ENCODE measurements around the gene EPS8L2.

Gene EPS8L2

DNA sequence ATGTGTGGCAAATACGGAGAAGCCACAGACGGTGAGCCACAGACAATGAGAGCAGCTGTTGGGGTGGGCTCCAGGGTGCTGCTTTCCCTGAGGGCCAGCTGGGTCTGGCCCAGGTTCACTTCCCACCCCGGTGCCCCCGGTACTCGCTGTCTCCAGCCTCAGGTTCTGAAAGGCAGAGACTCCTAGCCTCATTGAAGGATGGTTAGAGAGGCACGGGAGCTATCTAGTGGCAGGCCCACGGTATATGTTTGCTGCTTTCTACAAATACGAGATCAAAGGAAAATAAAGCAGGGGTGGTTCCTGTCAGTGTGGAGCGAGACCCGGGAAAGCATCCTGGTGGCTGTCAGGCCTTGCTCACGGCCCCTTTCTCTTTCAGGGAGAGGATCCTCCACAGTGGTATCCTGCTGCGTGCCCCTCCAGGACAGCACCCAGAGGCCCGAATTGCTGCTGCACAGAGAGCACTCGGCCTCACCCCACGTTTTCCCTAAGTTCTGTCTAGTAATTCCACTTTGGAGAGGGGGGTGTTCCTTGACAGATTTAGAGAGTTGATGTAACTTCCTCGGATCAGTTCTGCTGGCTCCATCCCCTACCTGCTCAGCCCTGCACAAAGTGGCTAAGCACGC lies 7.4 kb upstream of the EPS8L2 start:
- DNase-seq (ENCODE audit: extremely low read depth, low read depth) = no peak
- no peak overlapping the region for H3K4me3 ChIP-seq (replicated peaks; ENCODE audit: low read depth, low read length)
- TF ChIP-seq, protein P1, sequence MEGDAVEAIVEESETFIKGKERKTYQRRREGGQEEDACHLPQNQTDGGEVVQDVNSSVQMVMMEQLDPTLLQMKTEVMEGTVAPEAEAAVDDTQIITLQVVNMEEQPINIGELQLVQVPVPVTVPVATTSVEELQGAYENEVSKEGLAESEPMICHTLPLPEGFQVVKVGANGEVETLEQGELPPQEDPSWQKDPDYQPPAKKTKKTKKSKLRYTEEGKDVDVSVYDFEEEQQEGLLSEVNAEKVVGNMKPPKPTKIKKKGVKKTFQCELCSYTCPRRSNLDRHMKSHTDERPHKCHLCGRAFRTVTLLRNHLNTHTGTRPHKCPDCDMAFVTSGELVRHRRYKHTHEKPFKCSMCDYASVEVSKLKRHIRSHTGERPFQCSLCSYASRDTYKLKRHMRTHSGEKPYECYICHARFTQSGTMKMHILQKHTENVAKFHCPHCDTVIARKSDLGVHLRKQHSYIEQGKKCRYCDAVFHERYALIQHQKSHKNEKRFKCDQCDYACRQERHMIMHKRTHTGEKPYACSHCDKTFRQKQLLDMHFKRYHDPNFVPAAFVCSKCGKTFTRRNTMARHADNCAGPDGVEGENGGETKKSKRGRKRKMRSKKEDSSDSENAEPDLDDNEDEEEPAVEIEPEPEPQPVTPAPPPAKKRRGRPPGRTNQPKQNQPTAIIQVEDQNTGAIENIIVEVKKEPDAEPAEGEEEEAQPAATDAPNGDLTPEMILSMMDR (IDR thresholded peaks at IDR 0.05; ENCODE audit: low read depth, low read length, missing control alignments) = no peak

DNA sequence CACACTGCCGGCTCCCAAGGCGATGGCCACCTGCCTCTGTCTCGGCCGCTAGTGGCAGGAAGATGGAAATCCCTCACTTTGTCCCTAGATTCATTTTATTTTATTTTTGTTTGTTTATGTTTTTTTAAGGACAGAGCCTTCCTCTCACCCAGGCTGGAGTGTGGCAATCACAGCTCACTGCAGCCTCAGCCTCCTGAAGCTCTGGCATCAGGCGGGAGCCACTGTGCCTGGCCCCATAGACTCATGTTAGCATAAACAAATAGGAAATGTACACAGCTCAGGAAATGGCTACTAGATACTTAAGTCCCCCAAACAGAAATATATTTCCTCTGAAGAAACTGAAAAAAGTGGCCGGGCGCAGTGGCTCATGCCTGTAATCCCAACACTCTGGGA lies 6.9 kb upstream of the EPS8L2 start:
- TF ChIP-seq, protein P1 (IDR thresholded peaks at IDR 0.05; ENCODE audit: low read depth, low read length, missing control alignments) = no peak
- H3K4me3 ChIP-seq (replicated peaks; ENCODE audit: low read depth, low read length) = no peak overlapping the region
- no peak for DNase-seq (ENCODE audit: extremely low read depth, low read depth)

DNA sequence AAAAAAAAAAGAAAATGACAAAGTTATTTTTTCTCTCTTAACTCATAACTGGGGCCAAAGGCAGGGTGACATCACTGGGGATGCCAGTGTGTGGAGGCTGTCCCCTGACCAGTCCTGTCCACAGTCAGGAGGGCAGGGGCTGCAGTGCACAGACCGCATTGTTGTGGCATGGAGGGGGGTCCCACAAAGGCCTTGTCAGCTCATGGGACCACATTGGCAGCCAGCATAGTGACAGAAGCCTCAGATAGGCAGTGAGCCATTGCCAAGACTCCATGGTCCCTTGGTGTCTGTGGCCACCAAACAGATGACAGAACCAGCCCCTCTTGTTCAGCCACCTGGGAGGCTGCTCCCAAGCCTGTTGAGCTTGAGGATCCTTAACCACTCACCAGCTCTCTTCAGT lies 6.3 kb upstream of the EPS8L2 start:
- H3K4me3 ChIP-seq (replicated peaks; ENCODE audit: low read depth, low read length) = no peak overlapping the region
- no peak for DNase-seq (ENCODE audit: extremely low read depth, low read depth)
- TF ChIP-seq, protein P1 (IDR thresholded peaks at IDR 0.05; ENCODE audit: low read depth, low read length, missing control alignments) = no peak

DNA sequence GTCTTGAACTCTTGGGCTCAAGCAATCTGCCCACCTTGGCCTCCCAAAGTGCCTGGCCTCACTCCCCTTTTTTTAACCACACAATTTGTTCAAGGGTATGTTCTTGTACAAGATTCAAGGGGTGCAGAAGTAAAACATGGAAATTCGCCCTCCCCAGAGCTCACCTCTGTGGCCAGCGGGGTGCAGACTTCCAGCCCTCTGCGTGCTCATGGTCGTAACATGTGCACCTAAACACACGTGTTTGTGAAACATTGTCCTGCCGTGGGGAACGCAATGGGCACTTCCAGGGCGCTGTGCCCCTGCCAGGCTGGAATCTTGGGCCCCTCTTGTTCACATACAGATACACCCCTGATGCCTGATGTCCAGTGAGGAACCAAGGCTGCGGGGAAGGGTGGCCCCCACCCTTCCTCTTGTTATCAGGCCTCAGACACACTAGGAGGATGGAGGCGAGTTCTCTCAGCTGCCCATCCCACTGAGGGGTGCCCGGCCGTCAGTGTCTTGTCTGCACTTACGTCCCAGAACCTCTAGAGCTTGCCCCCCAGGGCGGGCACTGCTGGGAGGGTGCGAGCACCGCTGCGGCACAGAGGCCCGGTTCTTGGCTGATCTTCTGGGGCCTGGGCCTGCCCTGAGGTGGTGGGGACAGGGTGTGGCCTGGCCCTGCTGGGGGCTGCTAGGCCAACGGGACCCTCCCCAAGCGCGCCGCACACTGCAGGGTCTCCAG lies 4.1 kb upstream of the EPS8L2 start:
- TF ChIP-seq, protein P1 (IDR thresholded peaks at IDR 0.05; ENCODE audit: low read depth, low read length, missing control alignments) = no peak
- DNase-seq (ENCODE audit: extremely low read depth, low read depth) = no peak
- H3K4me3 ChIP-seq (replicated peaks; ENCODE audit: low read depth, low read length) = no peak overlapping the region

DNA sequence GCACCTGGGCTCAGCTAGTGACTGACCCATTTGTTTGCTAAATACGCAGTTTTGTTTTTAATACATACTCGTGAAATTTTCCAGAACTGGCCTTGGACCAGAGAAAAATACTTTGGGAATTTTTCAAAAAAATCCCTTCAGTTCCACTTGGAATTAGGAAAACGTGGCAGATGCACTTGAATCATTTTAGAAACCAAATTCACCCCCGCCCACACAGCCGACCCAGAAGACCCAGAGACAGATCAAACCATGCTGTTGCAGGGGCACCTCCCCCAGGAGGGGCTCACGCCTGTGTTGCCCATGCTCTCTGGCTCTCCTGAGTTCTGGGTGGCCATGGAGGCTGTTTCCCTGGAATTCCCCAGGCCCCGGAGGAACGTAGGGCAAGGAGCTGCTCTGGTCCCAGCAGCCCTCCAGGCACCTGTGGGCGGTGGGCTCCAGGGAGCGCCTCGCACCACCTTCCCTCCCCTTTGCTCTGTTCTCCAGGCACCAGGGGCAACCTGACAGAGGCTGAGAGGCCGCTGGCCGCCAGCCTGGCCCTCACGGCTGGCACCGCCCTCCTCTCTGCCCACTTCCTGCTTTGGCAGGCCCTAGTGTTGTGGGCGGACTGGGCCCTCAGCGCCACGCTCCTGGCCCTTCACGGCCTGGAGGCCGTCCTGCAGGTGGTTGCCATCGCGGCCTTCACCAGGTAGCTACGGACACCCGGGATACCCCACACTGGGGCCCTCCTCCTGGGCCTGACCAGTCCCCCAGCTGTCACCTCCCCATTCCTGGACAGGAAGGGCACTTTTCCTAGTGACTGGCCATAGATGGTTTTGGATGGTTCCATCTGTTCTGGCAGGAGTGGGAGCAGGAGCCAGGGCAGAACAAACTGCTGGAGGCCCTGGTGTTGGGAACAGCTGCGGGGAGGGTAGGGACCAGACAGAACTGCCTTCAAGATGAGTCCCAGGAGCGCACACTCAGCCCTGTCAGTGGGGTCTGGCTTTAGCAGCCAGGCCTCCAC lies 3.3 kb upstream of the EPS8L2 start:
- no peak for DNase-seq (ENCODE audit: extremely low read depth, low read depth)
- TF ChIP-seq, protein P1 (IDR thresholded peaks at IDR 0.05; ENCODE audit: low read depth, low read length, missing control alignments) = no peak
- H3K4me3 ChIP-seq (replicated peaks; ENCODE audit: low read depth, low read length) = no peak overlapping the region

DNA sequence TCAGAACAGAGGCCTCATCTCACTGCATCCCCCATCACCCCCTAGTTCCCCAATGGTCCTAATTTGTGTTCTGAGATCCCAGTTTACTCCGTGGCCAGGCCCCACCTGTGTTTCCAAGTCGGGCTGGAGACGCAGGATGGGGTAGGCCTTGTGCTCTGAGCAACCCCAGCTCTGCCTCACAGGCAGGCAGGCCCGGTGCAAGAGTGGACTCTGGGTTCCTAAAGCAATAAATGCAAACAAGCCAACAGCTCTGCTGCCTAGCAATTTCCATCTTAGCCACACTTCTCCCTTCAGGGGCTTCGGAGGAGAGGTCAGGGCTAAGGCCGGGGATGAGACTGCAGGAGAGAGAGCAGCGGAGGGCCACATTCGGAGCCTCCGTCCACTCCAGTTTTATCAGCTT lies 2.5 kb upstream of the EPS8L2 start:
- TF ChIP-seq, protein P1 (IDR thresholded peaks at IDR 0.05; ENCODE audit: low read depth, low read length, missing control alignments) = no peak
- H3K4me3 ChIP-seq (replicated peaks; ENCODE audit: low read depth, low read length) = no peak overlapping the region
- DNase-seq (ENCODE audit: extremely low read depth, low read depth) = no peak

All from HFF-Myc (cell line).